Activated T-cell treated with anti-CD3 and anti-CD28 coated beads, Interleukin-2, amount 50 U/mL, for 24 hours (primary cell): Measurements from ENCODE around the gene COL25A1.
"Not testable (repeated sequence)": the region's sequence is repeated elsewhere in the genome, so short reads cannot be mapped to it uniquely, and the experiment has no call there.

Source experiments
- DNase-seq: peaks from one replicate; pipeline ENCODE4 v3.0.0-alpha.2; 2020
- H3K27ac Mint-ChIP-seq: 2 replicates; pipeline ENCODE4 v1.8.0; 2020; ENCODE audit warnings: mild to moderate bottlenecking, mixed read lengths
- H3K27me3 Mint-ChIP-seq: 2 replicates; pipeline ENCODE4 v1.8.0; 2020; ENCODE audit warnings: mixed read lengths
- H3K36me3 Mint-ChIP-seq: 2 replicates; pipeline ENCODE4 v1.8.0; 2020; ENCODE audit warnings: low read depth, mixed read lengths
- H3K4me1 Mint-ChIP-seq: 2 replicates; pipeline ENCODE4 v1.8.0; 2020; ENCODE audit warnings: low read depth, mixed read lengths
- H3K4me3 Mint-ChIP-seq: 2 replicates; pipeline ENCODE4 v1.8.0; 2020; ENCODE audit warnings: mild to moderate bottlenecking, moderate library complexity, mixed read lengths
- H3K9me3 Mint-ChIP-seq: 2 replicates; pipeline ENCODE4 v1.8.0; 2020; ENCODE audit warnings: mixed read lengths

COL25A1 gene

GRCh38 chr4:109037026-109037425 lies 265.4 kb downstream of the COL25A1 start:
- no peak overlapping the region for H3K4me3 Mint-ChIP-seq
- H3K27ac Mint-ChIP-seq = no peak overlapping the region
- no peaks in the 10 kb centered on the region for H3K4me1 Mint-ChIP-seq
- H3K9me3 Mint-ChIP-seq = no peaks in the 10 kb centered on the region
- peaks cover 19% of the 10 kb centered on the region for H3K27me3 Mint-ChIP-seq
- H3K36me3 Mint-ChIP-seq = no peaks in the 10 kb centered on the region
- DNase-seq = no peak

GRCh38 chr4:109033993-109034392 lies 268.5 kb downstream of the COL25A1 start:
- H3K9me3 Mint-ChIP-seq = no peaks in the 10 kb centered on the region
- no peaks in the 10 kb centered on the region for H3K4me1 Mint-ChIP-seq
- DNase-seq = no peak
- no peak overlapping the region for H3K27ac Mint-ChIP-seq
- no peaks in the 10 kb centered on the region for H3K36me3 Mint-ChIP-seq
- H3K27me3 Mint-ChIP-seq = peaks cover 10% of the 10 kb centered on the region
- no peak overlapping the region for H3K4me3 Mint-ChIP-seq

- no peaks in the 10 kb centered on the region for H3K36me3 Mint-ChIP-seq
- no peak for DNase-seq
- H3K9me3 Mint-ChIP-seq = no peaks in the 10 kb centered on the region
- peaks cover 6% of the 10 kb centered on the region for H3K27me3 Mint-ChIP-seq
- no peak overlapping the region for H3K27ac Mint-ChIP-seq
- no peak overlapping the region for H3K4me3 Mint-ChIP-seq
- H3K4me1 Mint-ChIP-seq = no peaks in the 10 kb centered on the region
Measured at GRCh38 chr4:109032671-109033070, 269.8 kb downstream of the COL25A1 start.

- no peak overlapping the region for H3K4me3 Mint-ChIP-seq
- H3K36me3 Mint-ChIP-seq = no peaks in the 10 kb centered on the region
- peaks cover 2% of the 10 kb centered on the region for H3K27me3 Mint-ChIP-seq
- H3K9me3 Mint-ChIP-seq = no peaks in the 10 kb centered on the region
- no peak for DNase-seq
- H3K4me1 Mint-ChIP-seq = no peaks in the 10 kb centered on the region
- H3K27ac Mint-ChIP-seq = no peak overlapping the region
Measured at GRCh38 chr4:109029987-109030386, 272.5 kb downstream of the COL25A1 start.

GRCh38 chr4:109027016-109027500 lies 275.4 kb downstream of the COL25A1 start:
- Mint-ChIP-seq H3K27me3 (no peaks in the 10 kb centered on the region), H3K27ac (no peak overlapping the region), H3K36me3 (no peaks in the 10 kb centered on the region), H3K9me3 (peaks cover 5% of the 10 kb centered on the region), H3K4me3 (no peak overlapping the region), H3K4me1 (no peaks in the 10 kb centered on the region)
- no peak for DNase-seq

- Mint-ChIP-seq H3K27me3 (no peaks in the 10 kb centered on the region), H3K36me3 (no peaks in the 10 kb centered on the region), H3K27ac (no peak overlapping the region), H3K9me3 (peaks cover 8% of the 10 kb centered on the region), H3K4me1 (no peaks in the 10 kb centered on the region), H3K4me3 (no peak overlapping the region)
- no peak for DNase-seq
Measured at GRCh38 chr4:109026588-109026987, 275.9 kb downstream of the COL25A1 start.

GRCh38 chr4:109025471-109026076 lies 276.9 kb downstream of the COL25A1 start:
- Mint-ChIP-seq H3K27ac (no peak overlapping the region), H3K4me1 (no peaks in the 10 kb centered on the region), H3K36me3 (no peaks in the 10 kb centered on the region), H3K27me3 (no peaks in the 10 kb centered on the region), H3K4me3 (no peak overlapping the region), H3K9me3 (peaks cover 13% of the 10 kb centered on the region)
- DNase-seq = no peak

GRCh38 chr4:109022961-109023360 lies 279.5 kb downstream of the COL25A1 start:
- no peak for DNase-seq
- Mint-ChIP-seq H3K36me3 (no peaks in the 10 kb centered on the region), H3K4me3 (no peak overlapping the region), H3K27ac (no peak overlapping the region), H3K27me3 (no peaks in the 10 kb centered on the region), H3K4me1 (no peaks in the 10 kb centered on the region), H3K9me3 (peaks cover 13% of the 10 kb centered on the region)

- DNase-seq, H3K27ac Mint-ChIP-seq, H3K36me3 Mint-ChIP-seq, H3K4me1 Mint-ChIP-seq, H3K4me3 Mint-ChIP-seq, H3K27me3 Mint-ChIP-seq: not testable (repeated sequence)
- H3K9me3 Mint-ChIP-seq = peaks cover 13% of the 10 kb centered on the region
Measured at GRCh38 chr4:109021630-109022029, 280.8 kb downstream of the COL25A1 start.

- Mint-ChIP-seq H3K4me1 (no peaks in the 10 kb centered on the region), H3K27ac (no peak overlapping the region), H3K9me3 (peaks cover 13% of the 10 kb centered on the region), H3K27me3 (no peaks in the 10 kb centered on the region), H3K4me3 (no peak overlapping the region), H3K36me3 (no peaks in the 10 kb centered on the region)
- DNase-seq = no peak
Measured at GRCh38 chr4:109020861-109021260, 281.6 kb downstream of the COL25A1 start.

GRCh38 chr4:109016200-109016599 lies 286.3 kb downstream of the COL25A1 start:
- no peak overlapping the region for H3K27ac Mint-ChIP-seq
- no peaks in the 10 kb centered on the region for H3K36me3 Mint-ChIP-seq
- H3K27me3 Mint-ChIP-seq = peaks cover 6% of the 10 kb centered on the region
- H3K9me3 Mint-ChIP-seq = peaks cover 4% of the 10 kb centered on the region
- peaks cover 3% of the 10 kb centered on the region for H3K4me1 Mint-ChIP-seq
- H3K4me3 Mint-ChIP-seq = no peak overlapping the region
- DNase-seq = no peak

- H3K4me1 Mint-ChIP-seq = peaks cover 3% of the 10 kb centered on the region
- no peak overlapping the region for H3K4me3 Mint-ChIP-seq
- no peak overlapping the region for H3K27ac Mint-ChIP-seq
- peaks cover 6% of the 10 kb centered on the region for H3K27me3 Mint-ChIP-seq
- DNase-seq = no peak
- no peaks in the 10 kb centered on the region for H3K9me3 Mint-ChIP-seq
- H3K36me3 Mint-ChIP-seq = no peaks in the 10 kb centered on the region
Measured at GRCh38 chr4:109015413-109015810, 287.0 kb downstream of the COL25A1 start.

- peaks cover 6% of the 10 kb centered on the region for H3K27me3 Mint-ChIP-seq
- H3K27ac Mint-ChIP-seq = no peak overlapping the region
- no peak overlapping the region for H3K4me3 Mint-ChIP-seq
Measured at GRCh38 chr4:109014593-109015412, 287.7 kb downstream of the COL25A1 start.

GRCh38 chr4:109012286-109012880 lies 290.1 kb downstream of the COL25A1 start:
- no peak for DNase-seq
- no peaks in the 10 kb centered on the region for H3K36me3 Mint-ChIP-seq
- no peak overlapping the region for H3K27ac Mint-ChIP-seq
- H3K4me3 Mint-ChIP-seq = no peak overlapping the region
- H3K9me3 Mint-ChIP-seq = no peaks in the 10 kb centered on the region
- H3K4me1 Mint-ChIP-seq = peaks cover 3% of the 10 kb centered on the region
- peaks cover 6% of the 10 kb centered on the region for H3K27me3 Mint-ChIP-seq

More at GRCh38 chr4:109014593-109015412, 287.7 kb downstream of the COL25A1 start:
- Mint-ChIP-seq H3K4me1 (peaks cover 3% of the 10 kb centered on the region), H3K36me3 (no peaks in the 10 kb centered on the region), H3K9me3 (no peaks in the 10 kb centered on the region)
- DNase-seq = no peak
